K562 (cell line): ENCODE measurements around the gene TRAF5. TPM values are rescaled to one million over a fixed set of nuclear protein-coding genes. Genes with fewer than 3 reads are reported as not detected.
A peak's percentile ranks its signal among the peaks of the same experiment; 100 is the strongest.
"Not testable (repeated sequence)": the region's sequence is repeated elsewhere in the genome, so short reads cannot be mapped to it uniquely, and the experiment has no call there.

Experiments used
- ATAC-seq: fragments of 200-7000 bp; cut with Tn5 transposase; 3 replicates; pipeline ENCODE4 v1.9.1; 2020; ENCODE audit warnings: moderate library complexity
- BruUV-seq: library from RNA; stranded (reverse); fragments of 400-500 nt; replicated peaks from 2 replicates; lab custom pipeline; 2021; lab: Mats Ljungman, UMichigan
- CTCF ChIA-PET: fragments of 300-600 bp; formaldehyde crosslinking; extraction: SDS; loops from one replicate; lab custom pipeline; 2021; ENCODE audit warnings: low intra/inter-chr PET ratio; lab: Yijun Ruan, JAX
- POLR2A ChIA-PET: fragments of 300-600, 350-650 bp; sonication (Branson Sonifier 250); formaldehyde crosslinking; extraction: SDS; loops from one replicate; lab custom pipeline; 2021; ENCODE audit warnings: antibody characterized with exemption, inconsistent platforms; lab: Yijun Ruan, JAX
- DNase-seq, 4 experiments: peaks; one replicate each; pipeline versions ENCODE4 v3.0.0 to v3.0.0-alpha.2; 2011 to 2018; ENCODE audit warnings: low spot score in 3 of 4, mixed read lengths in 3 of 4; ENCODE audit errors: extremely low read depth in 1 of 4
- FAIRE-seq: peaks from 2 replicates; lab custom pipeline; 2011; peaks lifted over from hg19 to GRCh38; lab: Jason Lieb, UNC
- H2AFZ ChIP-seq: 2 replicates; pipeline ENCODE4 v1.6.0; 2011; ENCODE audit warnings: low read depth, low read length, control low read depth, inconsistent platforms
- H3K27ac ChIP-seq: fragments of 200-600 bp; 3 replicates; pipeline ENCODE4 v1.8.0; 2011; ENCODE audit warnings: low read depth, mild to moderate bottlenecking, control low read depth, inconsistent platforms, low read length, moderate library complexity, mixed read lengths; ENCODE audit errors: extremely low read depth
- H3K27me3 ChIP-seq, 2 experiments: fragments of 300-600 bp in 1 of 2; 2 replicates in 1 of 2; 3 replicates in 1 of 2; pipeline versions ENCODE4 v1.6.0 to v1.8.0; 2011; ENCODE audit warnings: inconsistent platforms in 2 of 2, low read length in 2 of 2, mild to moderate bottlenecking in 1 of 2, mixed read lengths in 1 of 2, moderate library complexity in 1 of 2; ENCODE audit not compliant: control insufficient read depth in 2 of 2, insufficient read depth in 2 of 2
- H3K36me3 ChIP-seq: fragments of 300-600 bp; 3 replicates; pipeline ENCODE4 v1.8.0; 2011; ENCODE audit warnings: mild to moderate bottlenecking, low read length, inconsistent platforms; ENCODE audit not compliant: control insufficient read depth, insufficient read depth
- H3K4me1 ChIP-seq, 2 experiments: fragments of 200-600 bp in 1 of 2; replicated peaks in 1 of 2; 2 replicates in 1 of 2; 3 replicates in 1 of 2; pipeline versions ENCODE4 v1.5.1 to v1.8.0; 2011; ENCODE audit warnings: inconsistent platforms in 2 of 2, low read length in 2 of 2, mild to moderate bottlenecking in 1 of 2, mixed read lengths in 1 of 2, moderate library complexity in 1 of 2; ENCODE audit not compliant: control insufficient read depth in 2 of 2, insufficient read depth in 2 of 2
- H3K4me2 ChIP-seq: 2 replicates; pipeline ENCODE4 v1.6.1; 2011; ENCODE audit warnings: low read length, control low read depth, inconsistent platforms, mixed read lengths; ENCODE audit not compliant: insufficient read depth
- H3K4me3 ChIP-seq: fragments of 200-600 bp; sonication (generic), shearing (Covaris generic); 2 replicates; pipeline ENCODE4 v1.5.1; 2016; ENCODE audit warnings: control low read depth, inconsistent platforms
- H3K79me2 ChIP-seq: fragments of 200-600 bp; 3 replicates; pipeline ENCODE4 v1.8.0; 2011; ENCODE audit warnings: low read length, inconsistent platforms; ENCODE audit not compliant: control insufficient read depth, insufficient read depth
- H3K9ac ChIP-seq, 2 experiments: 2 replicates each; pipeline versions ENCODE4 v1.6.0 to v1.6.1; 2011; ENCODE audit warnings: low read depth in 2 of 2, low read length in 2 of 2, control low read depth in 1 of 2, inconsistent platforms in 1 of 2, mild to moderate bottlenecking in 1 of 2, mixed read lengths in 1 of 2; ENCODE audit not compliant: insufficient read depth in 1 of 2
- H3K9me1 ChIP-seq: one replicate; pipeline ENCODE4 v1.6.0; 2011; ENCODE audit warnings: inconsistent platforms, mild to moderate bottlenecking, low read length, moderate library complexity; ENCODE audit not compliant: control insufficient read depth, insufficient read depth
- H3K9me3 ChIP-seq: replicated peaks from 2 replicates; pipeline ENCODE4 v1.5.1; 2011; ENCODE audit warnings: low read depth, low read length, inconsistent platforms; ENCODE audit not compliant: control insufficient read depth, insufficient read depth
- H4K20me1 ChIP-seq: replicated peaks from 2 replicates; pipeline ENCODE4 v1.6.1; 2011; ENCODE audit warnings: low read length, inconsistent platforms, mixed read lengths; ENCODE audit not compliant: control insufficient read depth, insufficient read depth
- BCOR ChIP-seq: fragments of 450-650 bp; IDR thresholded peaks from 2 replicates; pipeline ENCODE4 v1.6.1; 2016
- RBM25 ChIP-seq: fragments of 200-400 bp; formaldehyde crosslinking; IDR thresholded peaks from 2 replicates; pipeline ENCODE4 v1.6.1; 2018; ENCODE audit warnings: low read length, low read depth, moderate library complexity; ENCODE audit not compliant: severe bottlenecking
- ZNF354B ChIP-seq: fragments of 250-450 bp; sonication (Bioruptor Pico); IDR thresholded peaks from 2 replicates; pipeline ENCODE4 v1.4.0; 2020
- ZNF507 ChIP-seq: conservative IDR thresholded peaks from 2 replicates; pipeline ENCODE4 v1.6.1; 2017; ENCODE audit warnings: missing genetic modification characterization, missing compliant biosample characterization
- WGBS: fragments of 100-300 bp; shearing (Covaris generic); methylation state at CpG from one replicate; pipeline ENCODE4 v1.1.6; 2016; ENCODE audit warnings: low coverage, mixed read lengths; ENCODE audit not compliant: insufficient coverage; ENCODE audit errors: missing lambda C conversion rate; 5-methylcytosine and 5-hydroxymethylcytosine counted together
- in situ Hi-C: fragments of 300-500 bp; cut with MboI; formaldehyde crosslinking; loops from 4 replicates; pipeline ENCODE4 v1.15.0; 2018; ENCODE audit warnings: inconsistent platforms, mixed read lengths
- intact Hi-C: fragments of 100-400 bp; cut with micrococcal nuclease; formaldehyde crosslinking; loops from 2 replicates; pipeline ENCODE4 v1.14.2; 2022
- polyA plus RNA-seq, 8 experiments: library from polyadenylated mRNA; depleted of rRNA in 4 of 8; stranded (reverse) in 5 of 8; unstranded in 3 of 8; fragments of >200 nt; fragmentation: Nextera tagmentation in 2 of 8; fragmentation: Illumina TruSeq in 1 of 8; extraction: Ambion mirVana in 2 of 8; extraction: Trizol in 1 of 8; gene quantifications; 2 replicates each; pipeline versions ENCODE4 v1.2.1 to v1.2.3, GENCODE V29; 2011 to 2014; ENCODE audit warnings: inconsistent platforms in 1 of 8, missing spikeins in 1 of 8
- total RNA-seq, 7 experiments: library from RNA; depleted of rRNA in 6 of 7; stranded (reverse); fragments of >200 nt in 6 of 7; fragmentation: Illumina TruSeq in 2 of 7; extraction: Trizol in 2 of 7; gene quantifications; 2 replicates each; pipeline versions ENCODE4 v1.2.1 to v1.2.3, GENCODE V29; 2011 to 2021; ENCODE audit warnings: low replicate concordance in 1 of 7

Gene TRAF5
- total and polyA plus RNA-seq, 9 of the 15 experiments (the other 6 are each of a cell fraction or from before 2014, with no cell fraction given) = 2.0 to 9.3 (median 5.3) TPM

GRCh38 chr1:211401751-211402150 is 75.1 kb downstream of the TRAF5 start:
- H3K9ac ChIP-seq, ATAC-seq, H4K20me1 ChIP-seq, BruUV-seq, H2AFZ ChIP-seq, H3K4me2 ChIP-seq, H3K27ac ChIP-seq, H3K4me1 ChIP-seq, H3K9me3 ChIP-seq: not testable (repeated sequence)
- 12% methylated on average over 1 of the region's 1 CpG for WGBS
- TF ChIP-seq BCOR (0 out of 2 replicates have a peak, but pooled peaks have one; percentile 15), RBM25 (peak; percentile 74)
- TF ChIP-seq, all 486 proteins: peak for 2; not testable (repeated sequence) for 484
- CTCF ChIA-PET, H3K27me3 ChIP-seq, intact Hi-C loops, H3K36me3 ChIP-seq, POLR2A ChIA-PET, FAIRE-seq, H3K9me1 ChIP-seq, H3K4me3 ChIP-seq, in situ Hi-C loops, H3K79me2 ChIP-seq, DNase-seq: not testable (repeated sequence)

DNA sequence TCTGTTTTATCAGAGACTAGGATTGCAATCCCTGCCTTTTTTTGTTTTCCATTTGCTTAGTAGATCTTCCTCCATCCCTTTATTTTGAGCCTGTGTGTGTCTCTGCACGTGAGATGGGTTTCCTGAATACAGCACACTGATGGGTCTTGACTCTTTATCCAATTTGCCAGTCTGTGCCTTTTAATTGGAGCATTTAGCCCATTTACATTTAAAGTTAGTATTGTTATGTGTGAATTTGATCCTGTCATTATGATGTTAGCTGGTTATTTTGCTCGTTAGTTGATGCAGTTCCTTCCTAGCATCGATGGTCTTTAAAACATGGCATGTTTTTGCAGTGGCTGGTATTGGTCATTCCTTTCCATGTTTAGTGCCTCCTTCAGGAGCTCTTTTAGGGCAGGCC is 79.5 kb downstream of the TRAF5 start:
- CTCF ChIA-PET, H2AFZ ChIP-seq, FAIRE-seq, H3K36me3 ChIP-seq, H3K79me2 ChIP-seq, DNase-seq, BruUV-seq, in situ Hi-C loops, H4K20me1 ChIP-seq, POLR2A ChIA-PET, intact Hi-C loops, ATAC-seq, H3K27ac ChIP-seq, H3K27me3 ChIP-seq, H3K9ac ChIP-seq, H3K9me3 ChIP-seq, H3K4me1 ChIP-seq, H3K9me1 ChIP-seq, H3K4me3 ChIP-seq, H3K4me2 ChIP-seq: not testable (repeated sequence)
- TF ChIP-seq ZNF507 (tag) (peak; percentile 96), ZNF354B (CRISPR knock-in tag) (peak; percentile 62; the same call in 1 of the 2 replicates)
- 7% methylated on average over 2 of the region's 3 CpGs for WGBS
